Right lung (tissue), 5 donors: ENCODE results near the gene TEPSIN. TPM values are rescaled to one million over a fixed set of nuclear protein-coding genes. Genes with fewer than 3 reads are reported as not detected.

Experiments used
- DNase-seq, 2 donors: peaks; one replicate each; pipeline ENCODE4 v3.0.0-alpha.2; 2013
- polyA plus RNA-seq, 5 donors: library from polyadenylated mRNA; unstranded; fragments of 120-200 nt; gene quantifications; one replicate each; pipeline versions ENCODE4 v1.2.1 to v1.2.3, GENCODE V29; 2013; ENCODE audit warnings: inconsistent platforms in 1 of 5, low replicate concordance in 1 of 5; ENCODE audit not compliant: insufficient read length in 5 of 5, insufficient read depth in 1 of 5

Gene TEPSIN
- polyA plus RNA-seq, 5 donors = 12.7 to 29.0 (median 18.3) TPM

DNA sequence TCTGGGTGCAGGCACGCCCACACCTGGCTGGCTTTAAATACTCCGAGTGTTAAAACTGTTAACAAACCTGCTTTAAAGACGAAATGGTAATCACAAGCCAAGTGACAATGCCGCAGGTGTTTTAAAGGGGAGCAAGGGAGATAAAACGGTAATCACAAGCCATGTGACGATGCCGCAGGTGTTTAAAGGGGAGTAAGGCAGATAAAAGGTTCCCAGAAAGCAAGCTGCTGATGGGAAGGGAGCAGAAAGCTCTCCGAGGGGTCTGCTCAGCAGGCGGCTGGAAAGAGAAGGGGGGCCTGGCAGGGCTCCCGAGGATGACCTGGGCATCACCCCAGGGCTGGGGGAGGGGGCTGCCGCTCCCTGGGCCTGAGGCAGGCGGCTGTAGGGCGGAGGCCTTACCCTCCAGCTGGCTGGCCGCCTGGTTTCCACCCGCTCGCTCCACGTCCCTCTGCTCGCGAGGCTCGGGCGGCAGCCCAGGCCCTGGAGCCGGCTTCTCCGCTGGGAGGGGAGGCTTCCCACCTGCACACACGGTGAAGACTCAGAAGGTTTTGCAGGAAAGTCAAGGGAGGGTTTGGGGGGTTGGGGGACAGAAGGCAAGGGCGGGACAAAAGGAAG, 12.3 kb upstream of the TEPSIN start:
- DNase-seq = no peak

DNA sequence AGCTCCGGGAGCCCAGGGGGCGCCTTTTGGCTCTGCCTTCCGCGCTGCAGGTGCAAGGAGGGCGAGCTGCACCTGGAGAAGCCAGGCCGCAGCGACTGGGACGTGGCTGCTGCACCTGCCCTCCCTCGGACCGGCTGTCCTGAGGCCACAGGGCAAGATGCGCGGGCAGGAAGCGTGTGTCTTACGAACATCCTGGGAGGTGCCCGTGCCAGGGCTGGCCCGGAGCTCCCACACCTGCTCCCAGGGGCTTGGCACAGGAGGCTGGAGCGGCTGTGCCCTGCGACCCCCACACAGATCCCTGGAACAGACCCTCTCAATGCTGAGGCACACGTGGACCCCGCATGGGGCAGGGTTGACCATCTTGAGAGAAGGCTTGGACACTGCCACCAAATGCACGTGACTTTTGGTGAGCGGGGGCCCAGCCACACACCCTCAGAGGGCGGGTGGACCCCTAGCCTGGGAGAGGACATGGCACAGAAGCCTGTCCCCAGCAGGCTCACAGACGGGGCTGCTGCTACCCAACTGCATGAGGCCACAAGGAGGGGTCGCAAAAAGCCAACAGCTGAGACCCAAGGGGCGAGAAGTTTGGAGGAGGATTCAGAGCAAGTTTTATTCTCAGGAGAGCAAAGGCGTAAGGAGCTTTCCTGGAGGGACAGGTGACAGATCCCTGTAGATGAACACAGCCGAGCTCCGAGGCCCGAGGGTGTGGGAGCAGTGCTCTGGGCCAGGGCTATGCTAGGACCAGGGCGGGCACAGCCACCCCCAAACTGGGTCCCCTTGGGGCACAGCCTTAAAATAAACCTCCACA, 11.6 kb upstream of the TEPSIN start:
- DNase-seq = no peak

DNA sequence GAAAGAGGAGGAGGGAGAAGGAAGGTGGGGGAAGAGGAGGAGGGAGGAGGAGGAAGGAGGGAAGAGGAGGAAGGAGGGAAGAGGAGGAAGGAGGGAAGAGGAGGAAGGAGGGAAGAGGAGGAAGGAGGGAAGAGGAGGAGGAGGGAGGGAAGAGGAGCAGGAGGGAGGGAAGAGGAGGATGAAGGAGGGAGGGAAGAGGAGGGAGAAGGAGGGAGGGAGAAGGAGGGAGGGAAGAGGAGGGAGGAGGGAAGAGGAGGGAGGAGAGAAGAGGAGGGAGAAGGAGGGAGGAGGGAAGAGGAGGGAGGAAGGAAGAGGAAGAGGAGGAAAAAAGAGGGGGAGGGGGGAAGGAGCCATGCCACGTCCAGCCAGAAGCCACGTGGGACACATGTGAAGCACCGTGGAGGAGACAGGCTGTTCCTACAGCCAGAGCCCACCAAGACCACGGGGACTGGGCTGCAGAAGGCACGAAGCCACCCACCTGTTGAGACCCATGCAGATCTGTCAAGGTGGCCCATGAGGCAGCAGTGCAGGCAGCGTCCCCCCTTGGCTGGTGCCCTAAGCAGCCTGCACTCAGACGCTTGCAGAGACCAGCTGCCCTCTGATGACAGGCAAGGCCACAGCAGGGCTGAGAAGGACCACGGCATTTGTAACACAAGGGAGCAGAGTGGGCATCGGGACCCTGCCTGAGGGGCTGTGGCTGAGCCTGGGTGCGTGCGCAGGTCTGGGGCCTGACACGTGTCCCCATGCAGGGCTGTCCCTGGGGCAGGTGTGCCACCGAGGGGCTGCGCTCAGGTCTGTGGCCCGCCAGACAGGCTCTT, 10.6 kb upstream of the TEPSIN start:
- DNase-seq = no peak

DNA sequence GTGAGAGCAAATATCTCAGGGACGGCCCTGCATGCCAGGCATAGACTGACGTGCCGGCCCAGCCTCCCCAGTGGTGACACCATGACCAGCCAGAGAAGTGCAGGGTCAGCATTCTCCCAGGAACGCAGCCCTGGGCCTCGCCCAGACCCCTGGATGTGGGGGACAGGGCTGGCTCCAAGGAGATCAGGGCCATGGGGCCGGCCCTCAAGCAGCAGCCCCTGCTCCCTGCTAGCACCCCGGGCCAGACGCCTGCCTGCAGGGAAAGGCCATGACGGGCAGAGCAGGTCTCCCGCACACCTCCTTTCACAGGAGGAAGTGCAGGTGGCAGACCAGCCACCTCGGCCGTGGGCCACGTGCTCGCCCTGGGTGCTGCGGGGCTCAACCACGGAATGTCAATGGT, 9.8 kb upstream of the TEPSIN start:
- DNase-seq = no peak

DNA sequence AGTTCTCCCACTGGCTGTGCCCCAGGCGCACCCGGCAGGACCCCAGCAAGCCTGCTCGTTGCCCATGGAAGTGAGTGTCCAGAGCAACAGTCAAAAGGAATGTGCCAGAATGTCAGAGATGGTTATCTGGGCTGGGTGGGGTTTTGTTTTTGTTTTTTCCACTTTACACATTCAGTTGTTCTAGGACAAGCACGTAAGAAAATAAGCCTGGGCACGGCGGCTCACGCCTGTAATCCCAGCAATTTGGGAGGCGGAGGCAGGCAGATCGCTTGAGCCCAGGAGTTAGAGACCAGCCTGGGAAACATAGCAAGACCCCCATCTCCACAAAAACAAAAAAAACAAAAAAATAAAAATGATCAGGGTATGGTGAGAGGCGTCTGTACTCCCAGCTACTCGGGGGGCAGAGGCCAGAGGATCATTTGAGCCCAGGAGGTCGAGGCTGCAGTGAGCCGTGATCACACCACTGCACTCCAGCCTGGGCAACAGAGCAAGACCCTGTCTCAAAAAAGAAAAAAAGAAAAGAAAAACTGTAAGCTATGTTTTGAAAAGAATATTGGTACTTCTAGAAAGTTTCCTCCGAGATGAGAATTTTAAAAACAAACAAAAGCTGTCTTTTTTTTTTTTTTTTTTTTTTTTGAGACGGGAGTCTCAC, 8.6 kb upstream of the TEPSIN start:
- no peak for DNase-seq

DNA sequence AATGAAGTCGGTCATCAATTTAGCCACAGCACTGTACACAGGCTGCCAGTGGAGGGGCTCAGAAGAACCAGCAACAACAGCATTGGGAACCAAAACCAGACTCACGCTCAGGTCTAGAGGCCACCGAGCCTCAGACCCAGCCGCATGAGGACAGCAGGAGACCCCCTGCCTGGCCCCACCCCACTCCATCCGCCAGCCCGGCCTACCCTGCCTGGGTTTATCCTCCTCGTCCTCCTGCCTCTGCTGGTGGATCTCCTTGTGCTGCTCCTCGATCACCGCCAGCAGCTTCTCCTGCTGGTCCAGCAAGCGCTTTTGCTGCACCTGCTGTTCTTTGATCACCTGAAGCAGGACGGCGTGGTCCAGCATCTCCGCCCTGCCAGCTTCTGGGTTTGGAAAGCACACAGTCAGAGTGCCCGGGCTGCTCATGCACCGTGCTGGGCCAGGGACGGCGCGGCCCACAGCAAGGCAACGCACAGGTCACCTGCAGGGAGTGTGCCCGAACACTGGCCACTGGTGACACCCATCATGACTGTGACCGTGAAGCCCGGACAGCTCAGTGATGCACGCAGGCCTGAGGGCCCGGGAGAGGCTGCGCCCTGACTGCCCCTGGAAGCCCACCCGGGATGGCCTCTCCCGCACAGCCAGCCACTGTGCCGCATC, 8.0 kb upstream of the TEPSIN start:
- no peak for DNase-seq

DNA sequence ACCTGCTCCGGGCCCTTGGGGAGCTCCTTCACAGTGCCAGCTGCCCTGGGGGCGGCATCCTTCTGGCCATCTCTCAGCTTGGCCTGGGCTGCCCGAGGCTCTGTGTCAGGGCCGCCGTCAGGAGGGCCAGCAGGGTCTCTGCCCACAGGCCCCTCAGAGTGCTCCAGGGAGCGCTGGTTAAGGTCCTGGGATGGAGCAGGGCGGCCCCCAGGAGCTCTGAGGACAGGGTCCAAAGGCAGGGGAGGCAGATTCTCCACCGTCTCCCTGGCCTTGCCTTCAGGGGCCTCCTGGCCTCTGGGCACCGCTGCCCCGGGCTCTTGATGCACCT, 7.5 kb upstream of the TEPSIN start:
- DNase-seq = no peak

DNA sequence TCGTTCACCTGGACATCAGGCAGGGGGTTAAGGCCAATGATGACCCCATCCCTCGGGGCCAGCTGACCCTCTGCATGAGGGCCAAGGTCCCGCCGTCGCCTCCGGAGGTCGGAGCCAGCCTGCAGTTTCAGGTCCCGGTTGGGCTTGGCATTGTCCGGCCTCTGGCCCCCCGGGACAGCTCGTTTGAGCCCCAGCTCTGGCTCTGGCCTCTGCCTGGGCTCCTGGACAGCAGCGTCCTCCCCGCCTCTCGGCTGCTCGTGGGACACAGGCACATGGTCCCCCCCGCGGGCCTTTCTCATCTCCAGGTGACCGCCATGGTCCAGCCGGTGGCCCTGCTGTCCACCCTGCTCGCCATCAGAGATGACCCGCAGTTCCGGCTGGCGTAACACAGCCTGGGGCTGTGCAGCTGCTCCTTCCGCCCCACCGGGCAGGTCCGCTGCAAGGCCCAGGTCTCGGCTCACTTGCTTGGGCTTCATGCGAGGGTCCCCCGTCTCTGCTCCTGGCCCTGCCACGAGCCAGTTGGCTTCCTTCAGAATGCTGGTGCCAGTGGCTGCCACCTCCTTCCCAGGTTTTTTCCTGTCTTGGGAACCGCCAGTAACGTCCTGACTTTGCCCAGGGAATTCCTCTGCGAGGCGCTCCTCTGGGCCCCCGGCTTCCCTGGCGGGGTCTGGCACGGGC, 6.9 kb upstream of the TEPSIN start:
- no peak for DNase-seq

DNA sequence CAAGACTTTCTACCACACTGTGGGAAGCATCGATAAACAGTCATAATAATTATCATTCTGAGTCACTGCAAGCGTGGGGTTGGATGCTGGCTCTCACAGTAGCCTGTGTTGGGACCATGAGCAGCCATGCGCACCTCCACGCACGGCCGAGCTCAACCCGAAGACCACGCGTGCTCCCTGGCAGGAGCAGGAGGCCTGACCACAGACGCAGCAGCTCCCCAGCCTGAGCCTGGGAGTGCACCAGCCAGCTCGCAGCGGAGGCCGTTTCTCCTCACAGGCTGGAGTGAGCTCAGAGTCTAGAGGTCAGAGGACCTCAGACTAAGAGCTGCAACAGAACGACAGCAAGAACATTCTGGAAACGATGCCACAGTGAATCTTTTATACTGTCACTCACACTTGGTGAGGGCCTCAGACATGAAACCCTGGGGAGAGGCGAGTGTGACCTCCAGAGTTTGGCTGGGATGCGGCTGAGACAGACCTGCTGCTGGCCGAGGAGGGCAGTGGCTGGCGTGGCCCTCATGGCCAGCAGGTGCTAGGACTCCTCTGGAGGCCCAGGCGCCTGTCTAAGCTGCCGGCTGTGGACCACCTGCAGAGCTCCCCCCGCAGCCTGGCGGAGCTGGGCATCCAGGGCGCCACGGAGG, 6.3 kb upstream of the TEPSIN start:
- no peak for DNase-seq

DNA sequence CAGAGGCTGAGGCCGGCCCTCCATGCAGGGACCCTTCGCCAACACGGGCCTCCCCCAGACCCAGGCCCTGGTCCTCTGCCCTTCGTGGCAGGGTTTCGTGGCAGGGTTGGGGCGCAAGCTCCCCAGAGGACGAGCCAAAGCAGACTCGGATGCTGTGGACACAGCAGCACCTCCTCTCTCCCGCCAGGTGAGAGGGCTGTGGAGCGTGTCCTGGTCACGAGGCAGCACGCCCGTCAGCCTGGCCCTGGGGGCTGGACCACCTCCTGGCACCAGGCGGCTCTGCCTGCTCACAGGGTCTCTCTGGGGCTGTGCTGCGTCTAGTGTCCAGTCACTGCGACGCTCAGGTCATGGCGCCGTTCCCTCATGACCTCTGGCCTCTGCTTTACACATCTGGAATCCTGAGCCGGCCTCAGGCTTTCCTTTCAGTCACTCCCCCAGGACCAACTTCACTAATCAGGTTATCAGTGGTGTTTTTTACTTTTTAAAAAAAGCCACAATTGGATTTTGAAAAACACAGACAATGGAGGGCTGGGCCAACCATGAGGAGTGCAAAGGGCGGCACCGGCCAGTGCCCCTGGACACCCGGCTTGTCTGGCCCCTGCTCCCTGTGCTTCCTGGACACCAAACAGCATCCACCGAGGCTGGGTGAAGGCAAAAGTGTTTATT, 5.6 kb upstream of the TEPSIN start:
- no peak for DNase-seq

DNA sequence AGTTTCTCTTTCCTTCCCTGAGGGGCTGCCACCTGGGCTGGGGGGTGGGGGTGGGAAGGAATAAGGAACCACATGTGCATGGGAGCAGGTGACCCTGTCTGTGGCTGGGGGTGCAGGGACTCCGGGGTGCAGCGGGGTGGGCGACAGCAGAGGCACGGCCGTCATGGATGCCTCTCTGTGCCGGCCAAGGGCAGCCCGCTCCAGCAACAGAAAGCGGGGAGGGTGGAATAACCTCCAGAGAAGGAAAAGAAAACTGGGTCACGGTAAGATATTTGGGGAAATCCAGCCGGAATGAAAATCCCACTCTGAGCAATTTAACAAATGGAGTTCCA, 4.4 kb upstream of the TEPSIN start:
- no peak for DNase-seq

DNA sequence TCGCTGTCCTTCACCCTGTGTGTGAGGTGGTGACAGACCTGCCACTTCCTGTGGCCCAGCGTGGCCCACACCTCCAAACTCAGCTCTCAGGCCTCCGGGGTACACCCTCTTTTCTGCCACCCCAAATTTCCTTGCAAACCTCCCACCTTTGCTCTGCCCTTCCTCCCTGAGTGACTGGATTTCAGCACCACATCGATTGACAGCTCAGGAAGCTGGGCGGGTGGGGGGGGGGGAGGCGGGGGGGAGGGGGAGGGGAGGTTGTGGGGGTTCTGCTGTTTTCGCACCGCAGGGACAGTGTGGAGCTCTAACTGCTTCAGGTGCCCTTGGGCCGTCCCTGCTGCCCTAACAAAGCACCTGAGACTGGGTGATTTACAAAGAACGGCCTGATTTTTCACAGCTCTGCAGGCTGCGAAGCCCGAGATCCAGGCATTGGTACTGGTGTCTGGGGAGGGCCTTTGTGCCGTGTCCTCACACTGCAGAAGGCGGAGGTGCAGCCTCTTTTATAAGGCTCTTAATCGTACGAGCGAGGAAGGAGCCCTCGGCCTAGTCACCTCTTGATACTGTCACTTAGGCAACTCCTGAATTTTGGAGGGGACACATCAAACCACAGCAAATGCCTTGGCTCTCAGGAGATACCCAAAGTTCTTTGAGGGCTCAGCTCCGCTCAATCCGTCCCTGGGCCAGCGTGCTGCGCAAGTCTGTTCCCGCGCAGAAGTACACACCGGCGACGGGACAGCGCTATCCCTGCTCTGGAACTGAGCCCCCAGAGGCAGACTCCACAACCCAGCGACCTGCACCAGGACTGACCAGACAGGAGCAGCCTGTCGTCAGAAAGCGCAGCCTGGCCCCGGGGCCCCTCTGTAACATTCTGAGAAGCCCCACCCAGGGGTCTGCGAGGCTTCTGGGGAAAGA, 3.8 kb upstream of the TEPSIN start:
- DNase-seq = no peak

DNA sequence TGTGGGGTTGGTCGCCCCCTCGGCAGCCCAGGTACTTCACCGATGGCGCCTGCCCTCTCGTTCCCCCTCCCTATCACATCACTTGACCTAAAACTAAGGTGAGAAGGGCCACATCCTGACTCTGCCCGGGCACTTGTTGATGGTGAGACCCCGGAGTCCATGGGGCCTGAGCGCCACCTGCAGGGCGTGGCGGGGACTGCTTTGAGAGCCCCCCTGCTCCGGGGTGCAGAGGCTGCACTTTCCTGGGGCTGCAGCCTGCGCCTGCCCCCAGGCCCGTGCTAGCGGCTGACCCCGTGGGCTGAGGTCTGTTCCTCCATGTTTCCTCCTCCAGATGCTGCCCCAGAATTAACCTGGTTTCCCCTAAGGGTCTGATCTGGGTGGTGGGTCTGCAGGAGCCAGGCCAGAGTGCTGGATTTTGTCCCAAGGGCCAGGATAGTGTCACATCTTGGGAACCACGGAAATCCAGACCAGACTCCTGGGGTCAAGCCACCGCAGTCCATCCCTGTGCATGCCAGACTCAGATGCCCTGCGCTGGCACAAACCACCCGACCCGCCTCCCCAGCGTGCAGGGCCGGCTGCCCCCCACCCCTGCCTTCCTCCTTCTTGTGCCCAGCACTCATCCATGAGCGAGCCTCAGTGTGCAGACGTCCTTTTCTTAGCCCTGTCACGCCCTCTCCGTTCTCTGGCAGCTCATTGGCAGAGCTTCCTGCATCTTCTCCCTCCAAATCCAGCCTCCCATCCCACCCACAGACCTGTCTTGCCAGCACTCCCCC, 3.0 kb upstream of the TEPSIN start:
- no peak for DNase-seq

DNA sequence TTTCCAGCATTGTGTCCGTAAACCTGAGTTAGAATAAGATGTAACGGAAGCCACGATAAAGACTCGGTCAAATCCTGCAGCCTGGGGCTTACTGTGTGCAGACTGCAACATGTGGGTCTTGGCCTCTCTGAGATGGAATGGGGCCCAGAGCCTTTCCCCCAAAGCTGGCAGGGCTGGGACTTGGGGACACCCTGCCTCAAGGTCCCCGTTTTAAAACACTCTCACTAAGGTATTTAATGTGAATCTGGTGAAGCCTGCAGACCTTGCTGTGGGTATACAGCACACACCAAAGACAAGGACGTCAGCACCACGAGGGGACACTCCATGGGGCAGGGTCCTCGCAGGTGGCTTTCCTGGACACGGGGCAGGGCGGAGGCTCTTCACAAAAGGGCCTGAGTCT, 2.3 kb upstream of the TEPSIN start:
- no peak for DNase-seq

DNA sequence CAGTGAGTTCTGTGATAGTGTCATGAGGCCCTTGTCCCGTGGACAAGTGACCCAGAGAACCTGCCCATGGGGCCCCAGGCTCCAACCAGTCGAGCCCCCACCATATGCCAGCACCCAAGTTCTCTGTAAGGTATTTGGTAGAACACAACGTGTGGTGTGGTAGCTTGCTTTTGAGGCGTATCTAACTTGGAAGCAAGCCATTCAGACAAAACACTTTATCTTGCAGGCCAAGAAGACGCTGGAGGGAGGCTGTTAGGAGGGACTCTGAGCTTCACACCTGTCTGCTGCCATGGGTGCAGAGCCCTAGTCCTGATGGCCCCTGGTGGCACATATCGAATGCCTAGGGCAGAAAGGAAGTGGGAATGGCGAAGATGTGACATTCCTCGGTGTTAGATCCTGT, 1.9 kb upstream of the TEPSIN start:
- DNase-seq = no peak

DNA sequence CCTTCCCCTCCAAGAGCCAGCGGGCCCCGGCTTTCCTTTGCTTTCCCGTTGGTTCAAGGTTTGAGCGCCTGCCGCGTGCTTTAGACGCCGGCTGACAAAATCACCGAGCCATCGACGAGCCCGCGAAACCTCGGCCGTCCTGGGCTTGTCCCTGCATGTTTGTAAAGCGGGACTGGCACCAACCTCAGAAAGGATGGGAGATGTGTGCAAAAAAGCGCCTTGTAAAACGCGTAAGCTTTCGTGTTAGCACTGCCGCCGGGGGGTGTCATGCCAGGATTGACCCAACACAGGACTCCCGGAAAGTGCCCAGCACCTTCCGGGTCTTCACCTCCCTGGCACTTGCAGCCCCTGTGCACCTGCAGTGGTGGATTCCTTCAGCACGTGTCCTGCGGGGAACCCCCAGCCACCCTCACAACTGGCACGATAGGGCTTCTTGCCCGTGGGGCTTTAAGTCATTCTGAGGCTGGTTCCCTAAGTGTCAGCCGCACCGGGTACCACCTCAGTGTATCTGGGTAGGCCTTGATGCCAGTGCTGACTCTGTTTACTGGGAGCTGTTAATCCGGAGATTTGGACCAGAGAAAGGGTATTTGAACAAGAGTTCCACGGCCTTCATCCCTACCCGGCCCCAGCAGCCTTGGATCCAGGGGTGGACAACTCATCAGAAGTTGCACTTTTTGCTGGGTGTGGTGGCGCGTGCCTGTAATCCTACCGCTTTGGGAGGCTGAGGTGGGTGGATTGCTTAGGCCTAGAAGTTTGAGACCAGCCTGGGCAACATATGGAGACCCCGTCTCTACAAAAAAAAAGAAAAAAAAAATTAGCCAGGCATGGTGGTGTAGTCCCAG, 1.1 kb upstream of the TEPSIN start:
- DNase-seq = no peak

DNA sequence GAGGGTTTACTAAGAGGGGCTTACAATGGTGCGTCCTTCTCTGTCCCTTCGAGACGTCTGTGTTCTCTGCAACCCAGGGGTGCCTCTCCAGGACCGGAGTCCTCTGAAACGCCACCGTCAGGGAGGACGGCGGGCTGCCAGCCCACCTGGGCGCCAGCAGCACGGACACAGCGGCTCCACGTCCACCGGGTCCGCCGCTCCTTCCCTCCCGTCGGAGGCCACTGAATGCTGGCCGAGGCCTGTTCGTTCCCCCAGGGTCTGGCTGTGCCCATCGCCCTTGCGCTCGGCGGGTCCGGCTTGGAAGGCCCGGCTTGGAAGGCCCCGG, 403 bp downstream of the TEPSIN start:
- no peak for DNase-seq
